DMS79 (cell line): ENCODE data around the gene ELF1.
"Not testable (repeated sequence)": the region's sequence is repeated elsewhere in the genome, so short reads cannot be mapped to it uniquely, and the experiment has no call there.

Experiments
- DNase-seq: peaks from one replicate; lab custom pipeline; 2025; lab: John Stamatoyannopoulos, UW

Gene ELF1

DNA sequence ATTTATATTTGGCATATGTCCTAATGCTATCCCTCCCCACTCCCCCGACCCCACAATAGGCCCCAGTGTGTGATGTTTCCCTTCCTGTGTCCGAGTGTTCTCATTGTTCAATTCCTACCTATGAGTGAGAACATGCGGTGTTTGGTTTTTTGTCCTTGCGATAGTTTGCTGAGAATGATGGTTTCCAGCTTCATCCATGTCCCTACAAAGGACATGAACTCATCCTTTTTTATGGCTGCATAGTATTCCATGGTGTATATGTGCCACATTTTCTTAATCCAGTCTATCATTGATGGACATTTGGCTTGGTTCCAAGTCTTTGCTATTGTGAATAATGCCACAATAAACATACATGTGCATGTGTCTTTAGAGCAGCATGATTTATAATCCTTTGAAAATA, 23.3 kb upstream of the ELF1 start:
- DNase-seq = not testable (repeated sequence)

DNA sequence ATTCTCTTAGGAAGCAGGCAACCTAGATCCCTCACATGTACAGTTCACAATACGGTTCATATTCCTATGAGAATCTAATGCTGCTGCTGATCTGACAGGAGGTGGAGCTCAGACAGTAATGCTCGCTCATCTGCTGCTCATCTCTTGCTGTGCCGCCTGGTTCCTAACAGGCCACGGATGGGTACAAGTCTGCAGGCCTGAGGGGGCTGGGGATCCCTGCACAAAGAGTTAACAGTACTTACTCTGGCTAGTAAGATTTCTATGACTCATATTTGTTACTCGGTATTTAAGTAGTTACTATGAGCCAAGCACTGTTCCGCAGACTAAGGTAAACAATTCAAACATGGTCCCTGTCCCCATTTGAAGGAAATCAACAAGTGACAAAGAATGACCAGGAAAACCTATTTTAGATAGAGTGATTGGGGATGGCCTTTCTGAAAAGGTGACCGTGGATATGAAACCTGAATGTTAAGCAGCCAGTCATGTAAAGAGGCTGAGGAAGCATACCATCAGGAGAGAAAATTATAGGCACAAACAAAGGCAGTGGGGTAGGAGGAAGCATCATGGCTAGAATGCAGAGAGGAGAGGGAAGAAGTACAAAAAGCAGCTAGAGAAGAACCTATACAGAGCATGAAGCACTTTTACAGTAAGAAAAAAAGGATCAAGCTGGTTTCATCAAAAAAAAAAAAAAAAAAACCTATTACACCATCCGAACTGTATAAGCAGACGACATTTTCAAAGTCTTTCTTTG, 21.6 kb upstream of the ELF1 start:
- no peak for DNase-seq

DNA sequence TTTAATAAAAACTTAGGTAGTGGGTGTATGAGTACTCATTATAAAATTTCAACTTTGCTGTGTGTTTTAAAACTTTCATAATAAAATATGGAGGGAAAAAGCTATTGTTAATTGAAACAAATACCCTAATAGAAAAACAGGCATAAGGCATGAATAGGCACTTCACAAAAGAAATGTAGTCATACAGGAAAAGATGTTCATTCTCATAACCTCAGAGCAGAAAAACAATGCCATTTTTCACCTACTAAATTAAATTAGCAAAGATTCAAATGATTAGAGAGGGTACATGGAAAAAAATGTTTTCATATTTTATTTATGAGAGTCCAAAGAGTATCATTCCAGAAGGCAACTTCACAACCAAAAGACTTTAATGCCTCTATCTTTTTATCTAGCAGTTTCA, 20.6 kb upstream of the ELF1 start:
- DNase-seq = no peak

DNA sequence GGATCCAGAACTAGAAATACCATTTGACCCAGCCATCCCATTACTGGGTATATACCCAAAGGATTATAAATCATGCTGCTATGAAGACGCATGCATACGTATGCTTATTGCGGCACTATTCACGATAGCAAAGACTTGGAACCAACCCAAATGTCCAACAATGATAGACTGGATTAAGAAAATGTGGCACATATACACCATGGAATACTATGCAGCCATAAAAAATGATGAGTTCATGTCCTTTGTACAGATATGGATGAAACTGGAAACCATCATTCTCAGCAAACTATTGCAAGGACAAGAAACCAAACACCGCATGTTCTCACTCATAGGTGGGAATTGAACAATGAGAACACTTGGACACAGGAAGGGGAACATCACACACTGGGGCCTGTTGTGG, 17.4 kb upstream of the ELF1 start:
- DNase-seq = not testable (repeated sequence)

DNA sequence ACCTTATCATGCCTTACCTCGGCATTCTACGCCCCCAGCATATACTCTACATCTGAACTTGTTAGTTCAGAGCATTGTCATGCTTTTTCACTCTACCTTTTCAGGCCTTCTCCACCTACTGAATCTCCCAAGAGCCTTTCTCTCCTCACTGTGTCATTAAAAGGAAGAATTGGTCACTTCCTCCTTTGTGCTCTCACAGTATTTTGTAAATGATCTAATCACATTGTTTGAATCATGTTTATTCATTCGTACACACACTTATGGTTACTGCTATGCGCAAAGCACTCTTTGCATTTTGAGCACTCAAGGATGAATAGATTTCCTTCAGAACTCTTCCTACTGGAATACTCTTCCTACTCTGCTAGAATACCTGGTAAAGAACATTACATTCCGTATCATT, 15.8 kb upstream of the ELF1 start:
- no peak for DNase-seq

DNA sequence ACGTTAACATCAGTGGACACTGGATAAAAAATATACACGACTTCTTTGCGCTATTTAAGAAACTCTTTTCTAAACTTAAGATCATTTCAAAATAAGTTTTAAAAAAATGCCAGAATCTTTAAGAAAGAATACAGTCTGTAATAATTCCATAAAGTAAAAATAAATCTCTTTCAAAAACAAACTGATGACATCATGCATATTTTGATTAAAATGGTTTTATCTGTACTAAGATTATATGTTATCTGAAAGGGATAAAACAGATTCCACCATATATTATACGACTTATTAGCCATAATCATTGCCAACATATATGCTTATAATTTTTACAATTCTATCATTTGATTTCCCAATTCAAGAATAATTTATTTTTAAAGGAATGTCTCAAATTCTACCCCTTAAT, 15.3 kb upstream of the ELF1 start:
- DNase-seq = no peak

DNA sequence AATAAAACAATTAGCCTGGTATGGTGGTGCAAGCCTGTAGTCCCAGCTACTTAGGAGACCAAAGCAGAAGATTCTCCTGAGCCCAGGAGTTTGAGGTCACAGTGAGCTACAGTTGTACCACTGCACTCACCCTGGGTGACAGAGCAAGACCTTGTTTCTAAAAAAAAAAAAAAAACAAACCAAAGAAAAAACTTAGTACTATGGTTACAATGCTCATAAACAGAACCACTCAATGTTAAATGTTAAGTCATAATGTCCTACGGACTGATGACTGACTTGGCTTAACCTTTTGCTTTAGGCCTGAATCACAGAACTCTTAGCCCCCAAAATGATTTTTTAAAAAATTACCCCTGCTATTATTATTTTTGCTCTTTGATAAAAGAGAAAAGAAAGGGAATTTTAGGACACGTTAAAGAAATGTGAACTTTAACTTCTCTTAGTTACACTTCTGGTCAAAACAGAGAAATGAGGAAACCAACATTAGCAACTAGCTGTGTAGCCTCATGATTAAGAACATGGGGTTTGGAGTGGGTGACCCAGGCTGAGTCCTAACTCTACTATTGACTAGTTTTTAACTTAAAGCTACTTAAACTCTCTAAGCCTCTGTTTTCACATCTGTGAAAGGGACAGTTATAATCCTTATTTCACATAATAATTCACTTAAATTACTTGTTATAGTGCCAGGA, 13.7 kb upstream of the ELF1 start:
- DNase-seq = no peak

DNA sequence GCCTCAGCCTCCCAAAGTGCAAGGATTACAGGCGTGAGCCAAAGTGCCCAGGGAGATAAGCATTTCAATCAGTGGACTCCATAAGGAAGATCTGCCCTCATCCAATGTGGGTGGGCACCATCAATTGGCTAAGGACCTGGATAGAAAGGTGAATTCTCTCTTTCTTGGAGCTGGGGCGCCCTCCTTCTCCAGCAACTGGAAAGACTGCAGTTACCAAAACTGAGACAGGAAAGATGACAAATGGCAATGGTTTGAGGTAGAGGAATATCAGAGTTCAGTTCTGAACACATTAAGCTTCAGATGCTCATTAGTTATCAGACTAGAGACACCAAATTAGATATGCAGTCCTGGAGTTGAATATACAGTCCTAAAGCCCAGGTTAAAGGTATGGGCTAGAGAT, 10.5 kb upstream of the ELF1 start:
- no peak for DNase-seq

DNA sequence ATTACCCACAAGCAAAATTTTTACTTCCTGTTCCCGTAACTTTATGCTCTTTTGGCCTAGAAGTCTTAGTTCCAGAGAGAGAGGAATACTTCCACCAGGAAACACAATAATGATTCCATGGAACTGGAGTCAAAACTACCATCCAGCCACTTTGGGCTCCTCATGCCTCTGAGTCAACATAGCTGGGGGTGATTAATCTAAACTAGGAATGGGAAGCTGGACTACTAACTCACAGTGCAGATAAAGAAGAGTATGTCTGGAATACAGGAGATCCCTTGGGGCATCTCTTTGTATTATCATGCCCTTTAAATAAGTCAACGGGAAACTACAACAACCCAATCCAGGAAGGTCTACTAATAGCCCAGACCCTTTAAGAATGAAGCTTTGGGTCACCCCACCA, 8.9 kb upstream of the ELF1 start:
- no peak for DNase-seq

DNA sequence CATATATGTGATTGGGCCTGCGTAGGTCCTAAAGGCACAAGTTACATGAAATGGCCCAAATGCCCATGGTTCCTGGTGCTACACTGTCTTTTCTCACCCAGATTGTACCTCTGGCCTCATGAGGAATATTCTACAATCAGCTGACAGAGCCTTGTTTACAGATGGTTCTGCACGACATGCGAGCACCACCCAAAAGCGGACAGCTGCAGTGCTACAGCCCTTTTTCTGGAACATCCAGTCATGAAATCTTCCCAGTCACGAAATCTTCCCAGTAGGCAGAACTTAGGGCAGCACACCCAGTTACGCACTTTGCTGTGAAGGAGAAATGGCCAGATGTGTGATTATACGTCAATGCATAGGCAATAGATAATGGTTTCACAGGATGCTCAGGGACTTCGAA, 7.7 kb upstream of the ELF1 start:
- DNase-seq = no peak

DNA sequence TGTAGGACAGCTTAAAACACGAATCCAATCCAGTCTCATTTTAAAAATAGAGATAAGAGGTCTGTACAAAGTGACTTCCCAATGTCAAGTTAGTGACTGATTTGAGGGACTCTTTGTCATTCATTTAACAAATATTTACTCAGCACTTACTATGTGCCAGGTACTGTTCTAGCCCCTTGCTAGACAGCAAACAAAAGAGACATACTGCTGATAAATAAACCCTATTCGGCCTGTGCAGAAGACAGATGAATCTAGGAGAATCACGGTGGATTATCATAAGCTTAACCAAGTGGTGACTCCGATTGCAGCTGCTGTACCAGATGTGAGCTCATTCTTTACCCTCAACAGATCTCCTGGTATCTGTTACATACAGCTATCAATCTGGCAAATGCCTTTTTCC, 6.4 kb upstream of the ELF1 start:
- no peak for DNase-seq

DNA sequence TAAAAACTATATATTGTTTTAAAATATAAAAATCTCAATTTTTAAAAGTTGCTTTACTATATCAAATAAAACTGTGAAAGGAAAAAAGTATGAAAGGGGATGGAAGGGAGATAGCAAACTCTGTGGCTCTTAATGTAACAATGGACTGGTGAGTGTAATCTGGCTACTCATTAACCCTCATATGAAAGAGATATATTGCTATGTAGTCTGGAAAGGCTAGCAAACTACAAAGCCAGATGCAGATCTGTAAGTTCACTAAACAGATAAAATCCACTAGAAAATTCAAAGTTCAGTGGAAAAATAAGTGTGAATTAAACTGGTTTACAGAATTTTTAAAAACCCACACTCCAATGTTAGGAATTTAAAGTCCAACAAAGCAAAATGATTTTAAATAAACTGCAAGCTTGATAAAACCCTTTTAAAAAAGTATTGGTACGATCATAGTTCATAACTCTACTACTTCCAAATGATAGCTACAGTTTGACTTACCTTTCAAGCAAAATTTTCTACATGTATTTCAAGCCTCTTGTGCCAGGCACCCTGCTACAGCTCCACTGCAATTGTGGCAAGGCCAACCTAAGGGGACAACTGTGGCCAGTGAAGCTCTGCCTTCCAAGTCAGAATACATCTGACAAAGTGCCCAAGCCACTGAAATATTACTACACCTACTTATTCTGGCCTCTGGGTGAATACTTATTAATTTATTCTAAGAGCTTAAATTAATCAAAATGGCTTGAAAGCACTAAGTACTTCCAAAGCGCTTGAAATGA, 647 bp upstream of the ELF1 start:
- DNase-seq = no peak

DNA sequence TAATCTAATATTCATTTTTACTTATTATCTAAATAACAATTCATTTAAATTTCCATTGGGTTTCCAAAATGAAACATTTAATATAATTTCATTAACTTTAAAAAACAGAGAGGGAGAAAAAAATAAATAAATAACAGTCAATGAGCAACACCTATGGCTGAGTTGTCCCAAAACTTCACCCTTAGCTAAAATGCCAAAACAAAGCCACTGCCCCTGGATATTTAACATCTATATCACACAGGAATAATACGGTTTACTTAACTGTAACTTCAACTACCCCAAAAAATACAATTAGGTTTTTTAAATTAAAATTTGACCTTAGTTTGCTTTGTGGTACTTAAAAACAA, 541 bp downstream of the ELF1 start:
- DNase-seq = no peak

DNA sequence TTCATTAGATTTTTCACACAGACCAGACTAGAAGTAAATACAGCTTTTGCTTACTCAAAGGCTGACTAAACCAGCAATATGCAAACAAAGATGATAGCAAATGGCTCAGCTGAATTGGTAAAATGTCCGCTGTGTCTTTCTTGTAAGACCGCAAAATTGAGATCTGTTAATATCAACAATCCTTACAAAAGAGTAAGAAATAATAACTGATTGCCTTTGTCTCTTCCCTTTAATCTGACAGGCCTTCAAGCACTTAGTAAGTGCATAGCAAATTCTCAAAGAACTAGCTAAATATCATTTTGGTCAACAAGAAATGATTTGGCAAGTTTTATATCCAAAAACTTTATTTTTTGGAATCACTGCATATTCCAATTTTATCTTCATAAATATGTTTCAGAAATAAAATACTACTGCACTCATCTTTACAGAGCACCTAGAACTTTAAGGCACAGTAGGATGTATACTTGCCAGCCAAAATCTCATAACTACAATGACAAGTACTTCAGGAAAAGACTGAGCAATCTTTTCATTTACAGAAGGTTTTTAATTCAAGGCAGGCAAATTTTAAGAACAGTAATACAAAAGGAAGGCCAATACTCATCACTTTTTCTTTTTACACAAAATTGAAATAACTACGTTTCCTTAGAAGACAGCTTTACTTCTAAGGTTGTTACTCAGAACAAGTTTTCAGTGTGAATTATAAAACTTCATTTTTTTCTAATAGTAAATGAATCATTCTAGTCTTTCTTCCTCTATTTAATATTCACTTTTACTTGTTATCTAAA, 1.1 kb downstream of the ELF1 start:
- DNase-seq = no peak

DNA sequence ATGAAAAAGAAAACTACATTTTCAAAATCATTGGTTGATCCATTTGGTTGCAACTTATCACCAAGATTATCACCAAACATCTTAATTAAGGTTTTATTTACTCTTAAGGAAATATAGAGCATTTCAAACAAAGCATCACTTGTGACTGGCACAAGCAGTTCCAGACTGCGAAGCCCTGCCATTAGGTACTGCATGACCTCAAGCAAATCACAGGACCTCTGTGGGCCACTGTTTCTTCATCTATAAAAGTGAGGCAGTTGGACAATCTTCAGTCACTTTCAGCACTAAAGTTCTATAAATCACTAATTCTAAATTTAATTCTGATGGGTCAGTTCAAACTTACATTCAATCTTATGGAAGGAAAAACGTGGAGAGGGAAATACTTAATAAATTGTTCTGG, 2.0 kb downstream of the ELF1 start:
- DNase-seq = no peak

DNA sequence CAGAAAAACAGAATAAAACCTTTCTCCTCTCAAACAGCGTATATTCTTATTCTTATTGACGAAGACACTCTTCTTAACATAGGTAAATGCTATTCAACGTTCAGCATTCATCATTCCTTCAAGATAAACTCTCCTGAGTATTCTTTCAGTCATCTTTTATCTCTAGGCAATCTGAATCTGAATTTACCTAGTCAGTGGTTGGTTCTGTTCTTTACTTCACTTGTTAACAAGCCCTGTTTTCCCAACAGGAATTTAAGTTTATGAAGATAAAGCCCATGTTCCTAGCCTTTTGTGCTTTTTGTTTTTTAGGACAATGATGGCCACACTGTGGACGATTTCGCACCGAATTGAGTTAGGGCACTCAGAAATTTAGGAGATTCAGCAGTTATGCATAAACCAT, 3.2 kb downstream of the ELF1 start:
- no peak for DNase-seq

DNA sequence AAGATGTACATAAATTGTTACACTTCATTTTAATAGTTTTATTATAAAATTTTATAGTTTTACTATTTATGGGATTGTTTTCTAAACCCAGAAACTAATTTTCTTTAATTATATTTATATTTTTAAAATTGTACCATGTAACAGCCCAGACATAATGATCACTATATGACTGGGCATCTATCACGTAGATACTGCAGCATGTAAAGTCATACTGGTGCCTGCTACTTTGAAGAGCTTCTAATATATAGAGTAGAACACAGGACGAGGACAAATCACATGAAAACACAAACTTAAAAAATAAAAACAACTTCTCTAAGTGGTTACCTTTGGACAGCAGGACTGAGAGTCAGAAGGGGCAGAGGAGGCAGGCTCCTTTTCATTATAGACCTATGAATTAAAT, 5.3 kb downstream of the ELF1 start:
- no peak for DNase-seq

DNA sequence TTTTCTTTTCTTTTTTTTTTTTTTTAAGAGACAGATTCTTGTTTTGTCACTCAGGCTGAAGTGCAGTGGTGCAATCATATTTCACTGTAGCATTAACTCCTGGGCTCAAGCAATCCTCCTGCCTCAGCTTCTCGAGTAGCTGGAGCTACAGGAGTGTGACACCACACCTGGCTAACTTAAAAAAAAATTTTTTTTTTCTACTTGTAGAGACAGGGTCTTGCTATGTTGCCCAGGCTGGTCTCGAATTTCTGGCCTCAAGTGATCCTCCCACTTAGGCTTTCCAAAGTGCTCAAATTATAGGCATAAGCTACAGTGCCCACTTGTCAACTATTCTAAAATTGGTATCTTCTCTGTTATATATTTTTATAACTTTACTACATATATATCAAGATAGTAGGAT, 6.6 kb downstream of the ELF1 start:
- no peak for DNase-seq

DNA sequence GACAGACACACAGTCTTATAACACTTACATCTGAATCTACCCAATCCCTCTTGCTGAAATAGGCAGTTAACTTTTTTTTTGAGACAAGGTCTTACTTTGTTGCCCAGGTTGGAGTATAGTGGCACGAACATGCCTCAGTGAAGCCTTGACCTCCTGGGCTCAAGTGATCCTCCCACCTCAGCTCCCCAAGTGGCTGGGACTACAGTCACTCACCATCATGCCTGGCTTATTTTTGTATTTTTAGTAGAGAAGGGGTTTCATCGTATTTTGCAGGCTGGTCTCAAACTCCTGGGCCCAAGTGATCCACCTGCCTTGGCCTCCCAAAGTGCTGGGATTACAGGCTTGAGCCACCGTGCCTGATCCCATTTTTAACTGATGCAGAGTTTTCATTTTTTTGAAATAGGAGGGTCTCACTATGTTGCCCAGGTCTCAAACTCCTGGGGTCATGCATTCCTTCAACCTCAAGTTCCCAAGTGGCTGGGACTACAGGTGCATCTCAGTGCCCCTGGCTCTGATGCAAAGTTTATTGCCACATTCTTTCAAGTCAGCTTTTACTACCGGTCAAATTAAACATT, 7.6 kb downstream of the ELF1 start:
- no peak for DNase-seq

DNA sequence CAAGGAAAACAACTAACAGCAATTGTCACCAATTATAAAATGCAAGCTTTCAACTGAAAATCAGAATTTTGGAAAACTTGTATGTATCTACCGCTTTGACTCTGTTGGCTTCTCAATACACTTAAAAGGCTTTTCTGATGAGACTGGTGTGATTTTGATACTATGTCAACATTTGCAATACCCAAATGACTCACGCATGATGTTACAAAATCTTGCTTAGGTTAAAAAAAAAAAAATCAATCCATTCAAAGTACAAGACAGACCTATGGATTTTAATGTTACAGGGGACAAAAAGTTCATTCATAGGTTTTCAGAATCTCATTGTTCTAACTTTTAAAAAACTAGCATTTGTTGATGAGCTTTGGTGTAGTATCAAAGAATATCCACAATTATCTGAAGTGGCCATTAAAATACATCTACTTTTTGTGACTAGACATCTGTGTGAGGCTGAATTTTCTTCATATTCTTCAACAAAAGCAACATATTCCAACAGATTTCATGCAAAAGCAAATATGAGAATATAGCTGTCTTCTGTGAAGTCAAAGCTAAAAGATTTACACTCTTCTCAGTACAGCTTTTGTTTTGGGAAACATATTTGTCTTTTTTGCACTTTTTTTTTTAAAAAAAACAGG, 10.7 kb downstream of the ELF1 start:
- no peak for DNase-seq

DNA sequence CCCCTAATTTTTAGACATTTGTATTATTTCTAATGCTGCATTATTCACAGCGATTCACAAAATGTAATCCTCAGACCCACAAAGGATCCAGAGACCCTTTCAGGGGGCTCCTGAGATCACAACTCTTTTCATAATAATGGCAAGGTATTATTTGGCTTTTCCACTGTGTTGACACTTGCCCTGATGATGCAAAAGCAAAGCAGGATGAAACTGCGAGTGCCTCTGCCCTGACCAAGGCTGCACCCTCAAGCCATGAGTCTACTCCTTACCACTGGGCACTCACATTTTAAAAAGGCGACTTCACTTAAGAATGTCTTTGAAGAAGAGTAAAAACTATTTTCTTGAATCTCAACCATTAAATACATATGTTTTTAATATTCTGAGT, 11.4 kb downstream of the ELF1 start:
- DNase-seq = no peak
